ENCODE results near the gene BCL2A1. TPM values are rescaled to one million over a fixed set of nuclear protein-coding genes. Genes with fewer than 3 reads are reported as not detected.

The BCL2A1 gene
- polyA plus RNA-seq, 1 experiment, result 2.9 TPM

DNA sequence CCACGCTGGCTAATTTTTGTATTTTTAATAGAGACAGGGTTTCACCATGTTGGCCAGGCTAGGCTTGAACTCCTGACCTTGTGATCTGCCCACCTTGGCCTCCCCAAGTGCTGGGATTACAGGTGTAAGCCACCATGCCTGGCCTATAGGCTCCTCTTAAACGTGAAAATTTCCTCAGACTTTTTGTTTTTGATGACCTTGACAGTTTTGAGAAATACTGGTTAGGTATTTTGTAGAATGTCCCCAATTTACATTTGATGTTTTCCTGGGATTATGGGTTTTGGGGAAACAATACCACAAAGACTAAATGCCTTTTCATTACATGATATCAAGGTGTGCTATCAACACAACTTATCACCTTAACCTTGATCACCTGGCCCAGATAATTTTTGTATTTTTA, 20.7 kb downstream of the BCL2A1 start:
- Histone ChIP-seq H3K9me3 (ENCODE audit: control insufficient read depth, insufficient read depth, low read length) (no peaks in the 10 kb centered on the region; the same call in 1 of the 2 replicates), H3K4me3 (ENCODE audit: low read depth, low read length) (no peak overlapping the region), H3K27ac (ENCODE audit: low read depth, low read length) (no peak overlapping the region), H3K27me3 (ENCODE audit: control insufficient read depth, insufficient read depth, low read length) (no peaks in the 10 kb centered on the region)
- POLR2A ChIA-PET, result no interaction called here
- CTCF ChIA-PET, result no interaction called here
- TF ChIP-seq CTCF (IDR thresholded peaks at IDR 0.05; ENCODE audit: low read depth, low read length), result no peak
- no peak for DNase-seq (ENCODE audit: low read depth, low spot score)

- ChIA-PET CTCF (interaction anchor here (0.5 to 0.9 kb wide), 3 partner anchors 18 to 396 kb away, joined by 3 to 6 read pairs (median 4); no protein-coding TSS in a partner anchor), POLR2A (interaction anchor here (0.6 kb wide), 1 partner anchor 114 kb away, joined by 9 read pairs; no protein-coding TSS in a partner anchor)
- no peak for TF ChIP-seq CTCF (IDR thresholded peaks at IDR 0.05; ENCODE audit: low read depth, low read length)
- DNase-seq (ENCODE audit: low read depth, low spot score), result no peak
- Histone ChIP-seq H3K27me3 (ENCODE audit: control insufficient read depth, insufficient read depth, low read length) (no peaks in the 10 kb centered on the region), H3K27ac (ENCODE audit: low read depth, low read length) (no peak overlapping the region), H3K9me3 (ENCODE audit: control insufficient read depth, insufficient read depth, low read length) (no peaks in the 10 kb centered on the region; the same call in 1 of the 2 replicates), H3K4me3 (ENCODE audit: low read depth, low read length) (no peak overlapping the region)
These were observed 22.2 kb downstream of the BCL2A1 start for GRCh38 chr15:79948761-79949160.

- ChIA-PET CTCF (interaction anchor here (0.5 kb wide), 1 partner anchor 48 kb away, joined by 4 read pairs; no protein-coding TSS in a partner anchor), POLR2A (no interaction called here)
- H3K27me3 ChIP-seq (ENCODE audit: control insufficient read depth, insufficient read depth, low read length), result no peaks in the 10 kb centered on the region
- no peak overlapping the region for H3K27ac ChIP-seq (ENCODE audit: low read depth, low read length)
- no peak for TF ChIP-seq CTCF (IDR thresholded peaks at IDR 0.05; ENCODE audit: low read depth, low read length)
- H3K4me3 ChIP-seq (ENCODE audit: low read depth, low read length), result no peak overlapping the region
- H3K9me3 ChIP-seq (ENCODE audit: control insufficient read depth, insufficient read depth, low read length), result no peaks in the 10 kb centered on the region; the same call in 1 of the 2 replicates
- DNase-seq (ENCODE audit: low read depth, low spot score), result no peak
These were observed 22.8 kb downstream of the BCL2A1 start for GRCh38 chr15:79948095-79948695.

- no peak overlapping the region for H3K4me3 ChIP-seq (ENCODE audit: low read depth, low read length)
- no peak overlapping the region for H3K27ac ChIP-seq (ENCODE audit: low read depth, low read length)
- ChIA-PET POLR2A (no interaction called here), CTCF (no interaction called here)
- TF ChIP-seq CTCF (IDR thresholded peaks at IDR 0.05; ENCODE audit: low read depth, low read length), result no peak
- no peaks in the 10 kb centered on the region; the same call in 1 of the 2 replicates for H3K9me3 ChIP-seq (ENCODE audit: control insufficient read depth, insufficient read depth, low read length)
- no peak for DNase-seq (ENCODE audit: low read depth, low spot score)
- no peaks in the 10 kb centered on the region for H3K27me3 ChIP-seq (ENCODE audit: control insufficient read depth, insufficient read depth, low read length)
These were observed 24.0 kb downstream of the BCL2A1 start for GRCh38 chr15:79947009-79947408.

GRCh38 chr15:79944622-79945021, 26.4 kb downstream of the BCL2A1 start:
- no peak overlapping the region for H3K27ac ChIP-seq (ENCODE audit: low read depth, low read length)
- H3K4me3 ChIP-seq (ENCODE audit: low read depth, low read length), result no peak overlapping the region
- H3K27me3 ChIP-seq (ENCODE audit: control insufficient read depth, insufficient read depth, low read length), result no peaks in the 10 kb centered on the region
- ChIA-PET POLR2A (no interaction called here), CTCF (no interaction called here)
- TF ChIP-seq CTCF (IDR thresholded peaks at IDR 0.05; ENCODE audit: low read depth, low read length), result no peak
- DNase-seq (ENCODE audit: low read depth, low spot score), result no peak
- H3K9me3 ChIP-seq (ENCODE audit: control insufficient read depth, insufficient read depth, low read length), result no peaks in the 10 kb centered on the region; the same call in 1 of the 2 replicates

Data from AG04450 (cell line).